GM21529 (cell line): ENCODE data around the gene SIPA1L2.
A peak's percentile ranks its signal among the peaks of the same experiment; 100 is the strongest.

ENCODE experiments used
- ATAC-seq: cut with Tn5 transposase; IDR thresholded peaks from one replicate; pipeline ENCODE4 v1.9.1; 2021; ENCODE audit not compliant: unreplicated experiment

The SIPA1L2 gene

GRCh38 chr1:232590744-232591082 is 39.2 kb downstream of the SIPA1L2 start:
- peak; percentile 83 for ATAC-seq

DNA sequence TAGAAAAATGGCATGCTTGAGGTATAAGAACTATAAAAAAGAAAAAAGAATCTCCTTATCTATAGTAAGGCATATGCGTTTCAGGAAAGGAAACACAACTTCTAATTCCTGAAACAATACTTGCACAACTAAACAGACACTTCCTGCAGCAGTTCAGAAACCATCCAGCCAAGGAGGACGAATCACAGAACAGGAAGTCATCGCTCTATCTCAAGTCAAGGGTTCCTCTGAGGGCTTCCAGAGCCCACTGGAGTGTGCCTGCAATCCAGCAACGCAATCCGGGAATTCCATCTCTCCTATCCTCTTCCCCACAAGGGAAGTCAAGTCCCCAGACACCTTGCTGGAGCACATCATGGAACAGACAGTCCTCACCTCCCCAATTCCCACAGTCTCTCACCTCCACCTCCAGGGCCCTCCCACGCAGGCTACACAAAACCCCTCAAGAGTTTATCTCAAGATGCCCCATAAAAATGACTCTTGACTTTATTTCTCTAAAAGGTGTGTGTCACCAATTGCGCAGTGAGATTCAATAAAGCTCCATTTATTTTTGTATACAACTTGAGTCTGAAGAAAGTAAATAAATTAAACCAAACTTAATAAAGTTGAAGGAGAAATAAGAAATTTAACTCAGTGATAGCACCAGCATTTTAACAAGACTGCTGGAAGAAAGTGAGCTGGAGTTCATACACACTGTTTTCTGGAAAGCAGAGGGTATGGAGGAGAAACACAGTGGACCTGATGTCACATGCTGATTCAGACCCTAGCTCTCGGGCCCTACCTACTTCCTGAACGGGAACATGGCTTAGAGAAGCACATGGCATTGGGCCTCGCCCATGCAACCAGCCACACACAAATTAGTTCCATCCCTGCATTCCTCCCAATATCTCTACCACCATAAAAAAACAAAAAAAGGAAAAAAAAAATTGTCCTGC is 39.9 kb downstream of the SIPA1L2 start:
- peak; percentile 28 for ATAC-seq

- ATAC-seq: no peak
Measured at GRCh38 chr1:232589111-232589811, 40.7 kb downstream of the SIPA1L2 start.

- no peak for ATAC-seq
Measured at GRCh38 chr1:232587141-232588008, 42.6 kb downstream of the SIPA1L2 start.

DNA sequence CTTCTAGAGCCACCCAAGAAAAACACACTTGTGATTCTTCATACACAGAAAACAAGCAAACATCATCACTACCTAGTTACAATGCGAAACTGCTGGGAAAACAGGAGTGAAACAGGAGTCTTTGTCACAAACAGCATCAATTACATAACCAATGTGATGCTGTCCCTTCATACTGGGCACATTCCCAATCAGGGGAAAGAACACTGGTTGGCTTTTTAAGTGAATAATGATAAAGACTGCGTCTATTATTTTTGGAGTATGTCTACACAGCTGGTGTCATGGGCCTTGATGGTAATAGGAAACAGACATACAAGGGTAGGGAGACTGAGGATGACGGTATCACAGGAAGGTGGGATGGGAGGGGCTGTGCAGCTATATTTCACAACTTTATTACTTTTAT is 43.3 kb downstream of the SIPA1L2 start:
- no peak for ATAC-seq

DNA sequence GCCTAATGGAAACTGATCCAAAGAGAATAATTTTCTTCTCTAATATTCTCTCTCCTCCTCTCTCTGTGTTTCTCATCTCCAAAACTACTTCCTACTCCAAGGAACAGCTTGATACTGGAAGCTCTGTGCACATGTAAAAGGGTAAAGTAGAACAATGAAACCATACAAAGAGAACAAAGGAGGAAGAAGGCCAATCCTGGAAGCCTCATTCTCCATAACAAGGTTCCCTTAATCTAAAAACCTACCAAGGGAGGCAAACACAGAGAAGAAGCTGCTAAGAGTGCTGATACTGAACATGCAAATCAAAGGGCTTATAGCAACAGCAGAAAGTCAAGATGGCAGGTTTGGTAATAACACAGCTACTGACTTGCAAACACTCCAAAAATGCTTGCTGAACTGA is 44.4 kb downstream of the SIPA1L2 start:
- no peak for ATAC-seq

DNA sequence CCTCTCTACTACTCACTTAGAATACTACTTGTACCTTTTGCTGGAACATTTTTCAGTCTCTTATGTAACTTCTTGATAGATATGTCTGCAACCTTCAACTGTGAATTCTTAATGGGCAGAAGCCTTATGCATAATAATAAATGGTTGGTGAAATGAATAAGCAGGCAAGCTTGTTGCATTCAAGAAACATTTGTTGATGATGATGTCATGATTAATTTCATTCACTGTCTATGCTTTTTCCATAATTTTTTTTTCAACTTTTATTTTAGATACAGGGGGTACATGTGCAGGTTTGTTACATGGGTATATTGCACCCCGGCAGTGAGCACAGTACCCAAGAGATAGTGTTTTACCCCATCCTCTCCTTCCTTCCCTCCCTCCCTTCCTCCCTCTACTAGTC is 48.0 kb downstream of the SIPA1L2 start:
- no peak for ATAC-seq
